ENCODE measurements around the gene RTEL1.
"Not testable (repeated sequence)": the region's sequence is repeated elsewhere in the genome, so short reads cannot be mapped to it uniquely, and the experiment has no call there.

Gene RTEL1

GRCh38 chr20:63658749-63659187 lies 656 bp downstream of the RTEL1 start:
- no peak for TF ChIP-seq CTCF (IDR thresholded peaks at IDR 0.05; ENCODE audit: low read depth, low read length)
- DNase-seq, result no peak
- H3K4me3 ChIP-seq (ENCODE audit: low read depth, low read length), result peak overlapping the region; percentile 97
- H3K27me3 ChIP-seq, result no peaks in the 10 kb centered on the region
- H3K4me1 ChIP-seq, result peaks cover 6% of the 10 kb centered on the region
- H3K9me3 ChIP-seq, result no peaks in the 10 kb centered on the region
- peaks cover 29% of the 10 kb centered on the region for H3K36me3 ChIP-seq

GRCh38 chr20:63659370-63659769 lies 1.3 kb downstream of the RTEL1 start:
- peak overlapping the region; percentile 97 for H3K4me3 ChIP-seq (ENCODE audit: low read depth, low read length)
- TF ChIP-seq CTCF (IDR thresholded peaks at IDR 0.05; ENCODE audit: low read depth, low read length), result no peak
- no peaks in the 10 kb centered on the region for H3K27me3 ChIP-seq
- DNase-seq, result no peak
- H3K4me1 ChIP-seq, result peaks cover 2% of the 10 kb centered on the region
- H3K36me3 ChIP-seq, result peaks cover 29% of the 10 kb centered on the region
- H3K9me3 ChIP-seq, result no peaks in the 10 kb centered on the region

- not testable (repeated sequence) for H3K27me3 ChIP-seq; H3K4me1 ChIP-seq; H3K4me3 ChIP-seq (ENCODE audit: low read depth, low read length); DNase-seq; H3K9me3 ChIP-seq
- peaks cover 29% of the 10 kb centered on the region for H3K36me3 ChIP-seq
Observed at GRCh38 chr20:63660174-63660573, 2.1 kb downstream of the RTEL1 start.

- H3K4me1 ChIP-seq, result peaks cover 12% of the 10 kb centered on the region
- no peak overlapping the region for H3K4me3 ChIP-seq (ENCODE audit: low read depth, low read length)
- DNase-seq, result no peak
- peaks cover 29% of the 10 kb centered on the region for H3K36me3 ChIP-seq
- H3K27me3 ChIP-seq, result no peaks in the 10 kb centered on the region
- H3K9me3 ChIP-seq, result no peaks in the 10 kb centered on the region
- TF ChIP-seq CTCF (IDR thresholded peaks at IDR 0.05; ENCODE audit: low read depth, low read length), result no peak
Observed at GRCh38 chr20:63660622-63661021, 2.5 kb downstream of the RTEL1 start.

- H3K9me3 ChIP-seq, result no peaks in the 10 kb centered on the region
- no peak for DNase-seq
- peaks cover 12% of the 10 kb centered on the region for H3K4me1 ChIP-seq
- peaks cover 34% of the 10 kb centered on the region for H3K36me3 ChIP-seq
- TF ChIP-seq CTCF (IDR thresholded peaks at IDR 0.05; ENCODE audit: low read depth, low read length), result no peak
- H3K4me3 ChIP-seq (ENCODE audit: low read depth, low read length), result no peak overlapping the region
- H3K27me3 ChIP-seq, result no peaks in the 10 kb centered on the region
Observed at GRCh38 chr20:63661108-63661507, 3.0 kb downstream of the RTEL1 start.

- no peak for TF ChIP-seq CTCF (IDR thresholded peaks at IDR 0.05; ENCODE audit: low read depth, low read length)
- Histone ChIP-seq H3K4me3 (ENCODE audit: low read depth, low read length) (no peak overlapping the region), H3K4me1 (peaks cover 12% of the 10 kb centered on the region), H3K27me3 (no peaks in the 10 kb centered on the region), H3K36me3 (peaks cover 42% of the 10 kb centered on the region), H3K9me3 (no peaks in the 10 kb centered on the region)
- no peak for DNase-seq
Observed at GRCh38 chr20:63661959-63662812, 4.1 kb downstream of the RTEL1 start.
